Activated T-cell treated with anti-CD3 and anti-CD28 coated beads for 1 hour (primary cell): Measurements from ENCODE around the gene PYGB.

Experiments
- DNase-seq: peaks from one replicate; pipeline ENCODE4 v3.0.0-alpha.2; 2020; ENCODE audit warnings: low read depth

Gene PYGB

DNA sequence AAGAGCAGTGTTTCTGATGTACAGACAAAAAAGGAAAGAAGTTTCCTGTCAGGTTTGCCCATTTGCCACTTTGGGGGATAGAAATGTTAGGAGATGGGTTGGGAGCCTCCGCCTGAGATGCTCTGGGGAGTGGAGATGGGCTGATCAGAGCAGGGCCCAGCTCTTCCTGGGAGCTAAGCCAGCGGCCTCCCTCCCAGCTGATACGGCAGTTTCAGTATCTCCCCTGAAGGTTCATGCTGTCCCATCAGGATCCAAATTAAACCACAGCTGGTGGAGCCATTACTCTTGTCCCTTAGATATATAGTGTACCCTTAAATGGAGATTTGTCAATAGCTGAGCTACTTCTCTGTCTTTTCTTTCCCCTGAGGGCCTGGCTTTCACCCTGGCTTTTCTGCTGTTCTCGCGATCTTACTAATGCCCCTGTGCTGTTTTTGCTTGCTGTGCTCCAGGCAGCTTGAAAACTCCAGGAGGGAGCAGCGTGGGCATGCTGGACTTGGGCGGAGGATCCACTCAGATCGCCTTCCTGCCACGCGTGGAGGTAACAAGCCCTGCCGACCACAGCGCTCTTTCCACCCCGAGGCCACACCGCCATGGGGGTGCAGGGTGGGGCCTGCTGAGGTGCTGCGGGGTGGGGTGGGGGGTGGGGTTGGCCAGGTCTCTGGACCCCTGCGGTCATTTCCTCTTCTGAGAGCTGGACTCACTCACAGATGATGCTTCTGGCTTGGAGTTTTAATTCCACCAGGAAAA lies 31.5 kb upstream of the PYGB start:
- DNase-seq: no peak

DNA sequence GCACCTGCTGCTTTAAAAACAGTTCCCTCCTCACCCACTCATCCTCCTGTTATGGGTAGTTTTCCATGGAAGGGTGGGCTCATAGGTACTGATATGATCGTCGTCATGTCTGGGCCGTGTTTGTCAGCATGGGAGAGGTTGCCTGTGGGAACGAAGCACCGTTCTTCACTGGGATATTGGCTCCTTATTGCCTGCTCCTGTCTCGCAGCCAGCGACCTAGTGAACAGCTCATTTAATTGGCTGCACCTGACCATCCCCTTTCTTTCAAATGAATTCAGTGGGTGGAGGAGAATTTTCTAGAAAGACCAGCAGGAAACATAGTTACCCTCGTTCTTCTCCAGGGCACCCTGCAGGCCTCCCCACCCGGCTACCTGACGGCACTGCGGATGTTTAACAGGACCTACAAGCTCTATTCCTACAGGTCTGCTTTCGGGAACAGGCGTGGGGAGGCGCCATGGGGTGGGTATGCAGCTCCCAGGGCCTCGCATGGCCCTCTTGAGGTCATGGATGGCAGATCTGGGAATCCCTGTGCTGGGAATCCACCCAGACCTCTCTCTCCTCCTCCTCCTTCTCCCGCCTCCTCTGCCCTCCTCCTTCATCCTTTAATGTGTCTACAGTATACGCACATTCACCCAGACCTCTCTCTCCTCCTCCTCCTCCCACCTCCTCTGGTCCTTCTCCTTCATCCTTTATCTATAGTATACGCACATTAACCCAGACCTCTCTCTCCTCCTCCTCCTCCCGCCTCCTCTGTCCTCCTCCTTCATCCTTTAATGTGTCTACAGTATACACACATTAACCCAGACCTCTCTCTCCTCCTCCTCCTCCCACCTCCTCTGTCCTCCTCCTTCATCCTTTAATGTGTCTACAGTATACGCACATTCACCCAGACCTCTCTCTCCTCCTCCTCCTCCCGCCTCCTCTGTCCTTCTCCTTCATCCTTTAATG lies 30.4 kb upstream of the PYGB start:
- DNase-seq: no peak

DNA sequence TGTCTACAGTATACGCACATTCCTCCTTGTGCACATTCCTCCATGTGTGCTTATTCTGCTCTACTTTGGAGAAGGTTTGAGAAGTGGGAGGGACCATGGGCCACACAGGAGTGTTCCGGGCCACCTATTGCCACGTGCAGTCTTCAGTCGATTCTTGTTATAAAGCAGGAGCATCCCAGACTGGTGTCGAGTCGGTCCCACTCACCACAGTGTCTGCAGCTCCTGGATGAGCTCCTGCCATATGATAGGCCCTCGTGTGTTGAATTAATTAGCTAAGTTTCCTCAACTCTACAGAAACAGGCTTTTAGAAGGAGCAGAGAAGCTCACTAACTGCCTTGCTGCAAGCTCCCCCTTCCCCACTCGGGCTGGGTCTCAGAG lies 29.8 kb upstream of the PYGB start:
- DNase-seq: no peak

DNA sequence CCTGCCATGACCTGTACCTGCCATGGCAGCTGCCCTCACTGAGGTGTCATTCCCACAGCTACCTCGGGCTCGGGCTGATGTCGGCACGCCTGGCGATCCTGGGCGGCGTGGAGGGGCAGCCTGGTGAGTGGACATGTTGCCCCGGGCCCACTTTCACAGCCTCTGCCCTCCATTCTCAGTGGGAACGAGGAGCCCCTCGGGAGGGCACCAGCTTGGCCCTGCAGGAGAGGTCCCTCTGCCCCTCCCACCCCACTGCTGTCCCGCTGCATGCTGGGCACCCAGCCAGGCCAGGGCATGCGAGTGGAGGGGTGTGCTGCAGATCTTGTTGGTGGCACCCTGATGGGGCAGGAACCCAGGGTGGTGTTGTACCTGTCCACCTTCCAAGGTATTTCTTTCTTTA lies 29.4 kb upstream of the PYGB start:
- no peak for DNase-seq

DNA sequence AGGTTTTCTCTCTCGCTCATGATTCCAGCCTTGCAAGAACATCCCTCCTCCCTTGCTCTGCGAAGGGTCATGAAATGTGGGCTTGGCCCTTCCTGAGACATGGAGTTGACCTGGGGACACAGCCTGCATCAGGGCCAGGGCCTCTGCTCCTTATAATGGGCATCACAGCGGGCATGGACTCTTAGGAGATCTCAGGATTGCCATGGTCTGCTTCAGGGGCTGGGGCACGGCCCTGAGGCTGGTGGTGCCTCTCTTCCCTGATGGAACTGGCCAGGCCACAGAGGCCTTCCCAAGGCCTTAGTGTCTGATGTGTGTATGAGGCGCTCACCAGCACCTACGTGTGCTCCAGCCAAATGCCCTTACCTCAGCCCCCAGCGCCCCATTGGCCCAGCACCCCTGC lies 28.5 kb upstream of the PYGB start:
- no peak for DNase-seq

DNA sequence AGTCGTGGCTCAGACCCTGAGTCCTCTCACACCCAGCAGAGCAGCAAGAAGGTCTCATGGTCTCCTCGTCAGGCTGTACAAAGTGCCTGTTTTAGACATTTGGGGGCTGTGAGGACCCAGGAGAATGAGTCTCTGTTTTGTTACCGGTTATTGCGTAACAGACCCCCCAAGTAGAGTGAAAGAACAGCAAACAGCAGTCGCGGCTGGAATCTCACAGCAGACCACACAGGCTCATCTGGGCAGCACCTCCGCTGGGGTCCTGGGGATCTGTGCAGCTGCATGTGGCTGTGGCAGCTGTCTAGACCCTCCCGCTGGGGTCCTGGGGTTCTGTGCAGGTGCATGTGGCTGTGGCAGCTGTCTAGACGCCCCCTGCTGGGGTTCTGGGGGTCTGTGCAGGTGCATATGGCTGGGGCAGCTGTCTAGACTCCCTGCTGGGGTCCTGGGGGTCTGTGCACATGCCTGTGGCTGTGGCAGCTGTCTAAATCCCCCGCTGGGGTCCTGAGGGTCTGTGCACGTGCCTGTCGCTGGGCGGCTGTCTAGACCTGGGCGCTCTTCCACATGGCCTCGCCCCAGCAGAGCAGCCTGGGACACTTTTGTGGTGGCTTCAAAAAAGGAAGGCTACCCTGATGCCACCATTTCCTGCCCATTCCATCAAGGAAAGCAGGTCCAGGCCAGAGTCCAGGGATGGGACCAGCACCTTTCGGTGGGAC lies 27.7 kb upstream of the PYGB start:
- no peak for DNase-seq

DNA sequence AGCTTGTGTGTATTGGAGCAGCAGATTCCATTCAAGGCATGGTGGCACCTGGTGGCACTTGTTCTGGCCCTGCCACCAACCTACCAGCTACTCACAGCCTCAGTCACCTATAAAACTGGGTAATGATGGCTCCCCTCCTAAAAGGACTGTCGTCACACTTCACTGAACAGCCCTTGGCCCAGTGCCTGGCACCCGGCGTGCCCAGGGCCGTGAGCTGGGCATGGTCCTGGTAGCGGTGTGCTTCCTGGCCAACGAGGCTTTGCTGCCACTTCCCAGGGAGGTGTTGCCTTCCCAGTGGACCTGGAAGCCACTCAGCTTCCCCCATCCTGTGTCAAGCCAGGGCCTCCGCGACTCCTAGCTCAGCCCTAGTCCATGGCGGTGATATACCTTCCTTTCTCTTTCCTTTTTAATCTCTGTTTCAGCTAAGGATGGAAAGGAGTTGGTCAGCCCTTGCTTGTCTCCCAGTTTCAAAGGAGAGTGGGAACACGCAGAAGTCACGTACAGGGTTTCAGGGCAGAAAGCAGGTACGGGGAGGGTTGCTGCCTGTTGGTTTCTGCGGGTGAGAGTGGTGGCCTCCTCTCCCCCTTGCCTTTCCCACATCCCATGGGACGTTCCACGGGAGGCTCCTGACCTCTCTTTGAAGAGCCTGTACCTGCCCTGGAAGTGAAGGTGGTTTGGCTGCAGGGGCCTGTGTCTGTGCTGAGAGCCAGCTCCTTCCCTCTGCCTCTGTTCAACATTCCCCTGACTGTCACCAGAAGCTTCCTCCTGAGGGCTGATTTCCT lies 26.9 kb upstream of the PYGB start:
- no peak for DNase-seq

DNA sequence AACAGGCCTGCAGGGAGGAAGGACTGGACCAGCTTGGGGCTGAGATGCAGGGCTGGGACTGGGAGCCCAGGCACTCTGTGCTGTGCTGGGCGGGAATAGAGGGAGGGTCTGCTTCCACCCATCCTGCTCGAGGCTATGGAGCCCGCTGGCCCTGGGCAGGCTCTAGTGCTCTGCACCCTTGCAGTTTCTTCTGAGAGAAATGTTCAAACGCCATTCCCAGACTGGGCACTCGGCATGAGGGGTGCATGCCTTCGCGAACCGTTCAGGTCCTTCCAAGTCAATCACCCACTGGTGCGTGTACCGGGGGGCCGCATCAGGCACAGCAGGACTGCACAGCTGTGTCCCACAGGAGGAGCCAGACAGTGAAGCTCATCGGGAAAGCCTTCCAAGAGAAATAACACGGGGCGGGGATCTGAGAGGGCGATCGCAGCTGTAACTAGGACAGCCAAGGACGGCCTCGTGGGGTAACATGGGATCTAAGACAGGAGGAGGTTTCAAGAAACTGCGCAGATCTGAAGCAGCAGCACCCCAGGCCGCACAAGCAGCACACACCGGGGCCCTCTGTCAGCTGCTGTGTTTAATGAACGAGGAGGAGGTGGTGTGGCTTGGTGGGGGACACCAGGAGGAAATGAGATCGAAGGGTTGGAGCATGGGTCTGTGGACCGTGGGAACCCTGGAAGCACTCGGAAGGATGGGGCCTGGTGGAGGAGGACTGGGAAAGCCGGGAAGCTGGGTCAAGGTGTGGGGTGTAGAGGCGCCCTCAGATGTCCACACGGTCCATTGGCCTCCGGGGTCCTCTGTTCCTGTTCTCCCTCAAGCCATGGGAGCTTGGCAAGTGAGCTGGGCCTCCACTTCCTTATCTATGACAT lies 26.1 kb upstream of the PYGB start:
- DNase-seq: no peak

DNA sequence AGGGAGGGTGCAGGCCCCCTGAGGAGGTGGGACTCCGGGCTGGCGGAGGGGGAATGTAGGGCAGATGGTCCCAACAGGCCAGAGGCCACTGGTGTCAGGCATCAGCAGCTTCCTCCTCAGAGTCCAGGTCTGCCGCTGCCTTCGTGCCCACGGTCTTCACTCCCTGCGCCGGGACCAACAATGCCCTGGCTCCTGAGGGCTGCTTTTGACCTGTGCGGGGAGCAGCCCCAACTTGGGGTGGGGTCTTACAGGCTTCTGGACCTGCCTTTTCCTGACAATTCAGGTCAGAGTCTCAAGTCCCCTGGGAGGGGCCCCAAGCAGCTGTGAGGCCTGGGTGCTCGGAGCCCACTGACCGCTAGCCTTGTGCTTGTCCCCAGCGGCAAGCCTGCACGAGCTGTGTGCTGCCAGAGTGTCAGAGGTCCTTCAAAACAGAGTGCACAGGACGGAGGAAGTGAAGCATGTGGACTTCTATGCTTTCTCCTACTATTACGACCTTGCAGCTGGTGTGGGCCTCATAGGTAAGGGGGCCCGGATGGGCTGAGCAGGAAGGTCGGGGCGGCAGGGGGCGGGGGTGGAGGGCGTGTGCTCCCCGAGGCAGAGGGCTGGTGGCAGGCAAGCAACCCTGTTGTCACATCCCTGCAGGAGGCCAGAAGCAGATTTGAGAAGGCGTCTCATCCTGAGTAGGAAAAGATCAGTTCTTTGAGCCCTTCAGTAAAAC lies 25.3 kb upstream of the PYGB start:
- DNase-seq: no peak

DNA sequence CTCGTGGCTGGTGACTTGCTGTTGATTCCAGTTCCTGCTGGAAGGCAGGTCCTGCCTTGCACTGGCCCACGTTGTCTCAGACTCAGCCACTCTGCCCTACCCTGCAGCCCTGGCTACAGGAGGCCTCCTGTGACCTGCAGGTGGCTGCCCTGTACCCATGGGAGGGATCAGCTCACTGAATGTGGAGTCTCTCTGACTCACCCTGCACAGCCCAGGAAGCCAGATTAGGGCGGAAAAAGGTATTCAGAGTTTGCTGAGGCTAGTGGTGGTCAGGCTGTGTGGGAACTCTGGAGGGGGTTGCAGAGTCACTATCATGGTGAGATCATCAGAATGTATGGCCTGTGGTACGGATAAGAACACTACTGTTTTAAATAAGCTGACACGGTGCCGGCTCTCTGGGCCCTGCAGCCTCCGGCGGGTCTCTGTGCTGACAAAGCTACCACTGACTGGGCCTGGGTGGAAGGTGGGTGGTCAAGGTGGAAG lies 24.7 kb upstream of the PYGB start:
- no peak for DNase-seq

DNA sequence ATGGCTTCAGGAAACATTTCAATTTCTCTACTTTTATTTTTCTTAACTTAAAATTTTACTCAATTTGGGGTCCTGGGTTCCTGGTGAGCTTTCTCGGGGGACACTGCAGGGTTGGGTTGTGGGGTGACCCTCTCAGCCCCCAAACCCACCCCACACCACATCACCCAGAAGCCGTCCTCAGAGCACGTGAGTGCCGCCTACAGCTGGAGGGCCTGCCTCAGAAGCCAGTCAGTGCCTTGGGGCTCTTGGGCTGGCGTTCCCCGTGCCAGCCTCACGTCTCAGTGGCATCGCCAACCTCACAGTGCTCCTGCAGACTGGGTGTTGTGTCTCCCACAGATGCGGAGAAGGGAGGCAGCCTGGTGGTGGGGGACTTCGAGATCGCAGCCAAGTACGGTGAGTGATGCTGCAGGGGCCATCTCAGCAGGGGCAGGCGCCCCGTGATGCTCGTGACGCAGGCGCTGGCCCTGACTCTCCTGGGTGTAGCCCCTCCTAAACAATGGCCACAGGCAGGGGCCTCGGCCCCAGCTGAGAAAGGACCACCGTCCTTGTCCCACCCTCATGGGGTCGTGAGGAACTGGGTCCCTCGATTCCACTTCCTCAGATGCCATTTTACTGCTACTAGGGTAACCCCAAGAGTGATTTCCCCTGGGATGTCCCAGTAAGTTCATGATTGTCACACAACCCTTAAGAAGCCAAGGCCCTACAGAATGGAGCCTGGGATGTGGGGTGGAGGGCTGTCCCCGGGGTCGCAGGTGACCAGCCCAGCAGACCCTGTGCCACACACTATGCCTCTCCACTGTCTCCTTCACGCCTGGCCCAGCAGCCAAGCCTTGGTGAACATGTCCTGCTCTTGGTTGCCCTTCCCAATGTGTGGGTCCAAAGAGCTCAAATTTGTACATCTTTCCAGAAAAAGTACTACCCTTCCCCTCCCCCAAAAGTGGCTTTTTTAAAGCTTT lies 23.8 kb upstream of the PYGB start:
- DNase-seq: no peak

DNA sequence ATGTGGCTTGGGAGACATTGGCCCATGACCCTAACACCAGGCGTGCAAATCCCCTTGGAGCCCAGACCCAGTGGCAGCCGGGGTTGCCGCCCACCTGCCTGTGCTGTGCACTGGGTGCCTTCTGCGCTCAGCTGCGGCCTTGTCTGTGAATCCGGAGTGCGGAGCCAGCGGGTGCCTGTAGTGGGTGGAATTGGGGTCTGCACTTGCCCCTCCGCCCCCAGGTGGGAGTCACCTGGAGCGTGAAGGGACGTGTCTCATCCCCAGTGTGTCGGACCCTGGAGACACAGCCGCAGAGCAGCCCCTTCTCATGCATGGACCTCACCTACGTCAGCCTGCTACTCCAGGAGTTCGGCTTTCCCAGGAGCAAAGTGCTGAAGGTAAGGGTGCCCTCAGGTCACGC lies 22.9 kb upstream of the PYGB start:
- no peak for DNase-seq

DNA sequence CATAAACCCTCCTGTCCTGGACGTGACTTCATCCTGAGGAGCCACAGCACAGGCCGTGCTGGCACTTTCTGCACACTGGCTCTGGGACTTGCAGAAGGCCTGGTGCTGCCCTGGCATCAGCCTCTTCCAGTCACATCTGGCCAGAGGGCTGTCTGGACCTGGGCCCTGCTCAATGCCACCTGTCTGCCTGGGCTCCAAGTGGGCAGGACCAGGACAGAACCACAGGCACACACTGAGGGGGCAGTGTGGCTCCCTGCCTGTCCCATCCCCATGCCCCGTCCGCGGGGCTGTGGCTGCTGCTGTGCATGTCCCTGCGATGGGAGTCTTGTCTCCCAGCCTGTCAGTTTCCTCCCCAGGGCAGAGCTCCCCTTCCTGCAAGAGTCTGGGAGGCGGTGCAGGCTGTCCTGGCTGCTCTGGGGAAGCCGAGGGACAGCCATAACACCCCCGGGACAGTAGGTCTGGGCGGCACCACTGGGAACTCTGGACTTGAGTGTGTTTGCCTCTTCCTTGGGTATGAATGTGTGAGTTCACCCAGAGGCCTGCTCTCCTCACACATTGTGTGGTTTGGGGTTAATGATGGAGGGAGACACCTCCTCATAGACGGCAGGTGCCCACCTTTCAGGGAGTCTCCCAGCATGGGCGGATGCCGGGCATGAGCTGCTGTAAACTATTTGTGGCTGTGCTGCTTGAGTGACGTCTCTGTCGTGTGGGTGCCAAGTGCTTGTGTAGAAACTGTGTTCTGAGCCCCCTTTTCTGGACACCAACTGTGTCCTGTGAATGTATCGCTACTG lies 22.0 kb upstream of the PYGB start:
- DNase-seq: no peak

DNA sequence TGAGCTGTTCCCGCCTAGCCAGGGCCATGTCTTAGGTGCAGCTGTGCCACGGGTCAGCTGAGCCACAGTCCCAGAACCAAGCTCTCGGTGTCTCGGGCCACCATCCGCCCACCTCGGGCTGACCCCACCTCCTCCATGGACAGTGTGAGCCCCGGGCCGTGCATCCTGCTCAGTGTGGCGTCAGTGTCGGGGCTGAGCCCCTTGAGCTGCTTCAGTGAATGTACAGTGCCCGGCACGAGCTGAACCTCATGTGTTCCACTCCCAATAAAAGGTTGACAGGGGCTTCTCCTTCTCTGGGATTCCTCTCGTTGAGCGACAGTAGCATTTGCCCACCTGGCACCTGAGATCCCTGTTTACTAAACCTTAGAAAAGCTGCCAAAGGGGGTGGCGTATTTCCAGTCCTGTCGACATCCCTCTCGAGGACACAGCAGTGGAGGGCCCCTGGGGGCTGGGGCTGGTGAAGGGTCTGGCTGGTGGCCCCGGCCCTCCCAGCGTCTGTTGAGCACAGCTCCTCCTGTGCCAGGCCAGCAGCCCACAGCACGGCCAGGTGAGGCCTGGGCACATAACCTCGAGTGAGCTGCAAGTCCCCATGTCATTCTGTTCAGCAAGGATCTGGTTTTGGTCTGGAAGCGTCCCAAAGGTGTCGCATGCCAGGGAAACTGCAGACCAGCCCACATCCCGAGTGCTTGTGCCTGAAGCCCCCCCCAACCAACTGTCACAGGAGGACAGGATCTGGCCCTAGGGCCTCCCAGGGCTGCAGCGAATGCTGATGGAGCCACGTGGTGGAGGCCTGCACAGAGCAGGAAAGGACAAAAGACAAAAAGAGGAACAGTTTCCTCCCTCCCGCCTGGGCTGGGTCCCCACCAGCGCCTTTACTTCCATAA lies 21.2 kb upstream of the PYGB start:
- DNase-seq: no peak

DNA sequence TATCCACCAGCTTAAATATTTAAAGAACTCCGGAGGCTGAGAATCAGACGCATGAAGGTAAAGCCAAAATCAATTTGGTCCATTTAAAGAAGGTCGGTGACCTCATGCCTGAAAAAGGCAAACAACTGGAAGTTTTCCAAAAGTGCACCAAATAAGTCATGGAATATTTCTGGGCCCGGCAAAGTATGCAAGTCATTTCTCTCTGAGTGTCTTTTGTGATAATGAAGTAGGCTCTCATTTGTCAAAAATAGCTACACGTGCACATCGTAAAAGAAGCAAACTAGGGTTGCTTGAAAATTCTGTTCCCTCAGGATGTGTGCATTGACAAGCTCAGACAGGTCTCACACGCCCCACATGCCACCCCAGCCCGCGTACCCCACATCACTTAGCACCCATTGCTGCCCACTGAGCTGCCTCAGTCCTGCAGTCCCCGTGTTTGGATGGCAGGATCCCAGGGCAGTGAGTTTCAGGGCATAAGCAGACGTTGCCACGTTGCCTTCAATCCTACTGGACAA lies 20.5 kb upstream of the PYGB start:
- DNase-seq: no peak

DNA sequence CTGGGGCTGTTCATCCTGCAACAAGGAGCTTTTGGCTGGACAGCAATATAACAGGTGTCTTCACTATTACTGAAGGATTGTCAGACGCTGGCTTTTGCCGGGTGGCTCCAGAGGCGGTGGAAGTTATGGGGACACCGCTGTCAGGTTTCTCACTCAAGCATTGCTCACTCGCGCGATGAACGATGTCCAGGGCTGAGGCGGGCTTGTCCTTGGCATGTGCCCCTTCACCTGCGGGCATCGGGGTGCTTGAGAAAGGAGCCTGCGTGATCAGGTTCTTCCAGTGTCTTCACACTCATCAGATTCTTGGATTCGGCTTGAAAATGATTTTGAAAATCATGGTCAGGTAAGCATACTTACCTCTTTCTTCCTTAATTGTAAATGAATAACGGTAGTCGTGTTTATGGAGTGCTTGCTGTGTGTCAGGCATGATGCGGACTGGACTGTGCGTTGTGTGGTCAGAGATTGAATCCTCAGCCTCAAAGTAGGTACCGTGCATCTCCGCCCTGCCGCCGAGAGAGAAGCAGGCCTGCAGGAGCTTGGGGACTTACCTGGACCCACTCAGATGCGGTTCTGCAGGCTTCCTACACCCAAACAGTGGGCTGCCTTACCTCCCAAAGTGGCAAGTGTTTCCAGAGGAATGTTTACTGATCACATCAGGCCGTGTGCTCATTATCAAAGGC lies 18.3 kb upstream of the PYGB start:
- no peak for DNase-seq
